ENCODE data around the gene ACCS. TPM values are rescaled to one million over a fixed set of nuclear protein-coding genes. Genes with fewer than 3 reads are reported as not detected.
A peak's percentile ranks its signal among the peaks of the same experiment; 100 is the strongest.

The ACCS gene
- polyA plus RNA-seq (ENCODE audit: insufficient read length in 10 of 10), result 10 to 100 TPM in 7 of 10 donors, 1 to 10 TPM in 3; 7.9 to 30.5 (median 15.1) TPM
- long read RNA-seq, donor 1, result 0 reads
- long read RNA-seq, donor 2, partial matches to known transcripts, result 5 of 6 reads
- long read RNA-seq, donor 2, other reads (novel, unspliced or antisense), result 0 of 6 reads
- long read RNA-seq, donor 3, result 0 reads
- long read RNA-seq, donor 4, result 0 reads
- long read RNA-seq, donor 5, partial matches to known transcripts, result 0 of 1 reads
- long read RNA-seq, donor 5, other reads (novel, unspliced or antisense), result 0 of 1 reads
- long read RNA-seq, donor 6, partial matches to known transcripts, result 0 of 1 reads
- long read RNA-seq, donor 6, other reads (novel, unspliced or antisense), result 0 of 1 reads
- long read RNA-seq, donor 7, result 0 reads
- long read RNA-seq, donor 8, result 0 reads
- long read RNA-seq, donor 9, result 0 reads

GRCh38 chr11:44065841-44066731, at the start of gene ACCS:
TSS of gene ACCS (plus strand) at chr11:44066270. CDS start at chr11:44067628, 1,358 bp downstream.
- DNase-seq, result peak; percentile 92 to 98 (median 95)

GRCh38 chr11:44016546-44017442, 49.3 kb upstream of the ACCS start:
- no peak for DNase-seq

GRCh38 chr11:44017443-44018126, 48.5 kb upstream of the ACCS start:
- DNase-seq, result no peak

GRCh38 chr11:44018127-44018521, 47.9 kb upstream of the ACCS start:
- no peak for DNase-seq

GRCh38 chr11:44018829-44019228, 47.2 kb upstream of the ACCS start:
- no peak for DNase-seq

- DNase-seq, result no peak
Measured at GRCh38 chr11:44024977-44025376, 41.1 kb upstream of the ACCS start.

- DNase-seq, result no peak
Measured at GRCh38 chr11:44025727-44026126, 40.3 kb upstream of the ACCS start.

- DNase-seq, result no peak
Measured at GRCh38 chr11:44028401-44028800, 37.7 kb upstream of the ACCS start.

GRCh38 chr11:44028816-44029506, 37.1 kb upstream of the ACCS start:
- no peak for DNase-seq

GRCh38 chr11:44029507-44029845, 36.6 kb upstream of the ACCS start:
- no peak for DNase-seq

GRCh38 chr11:44029977-44030911, 35.8 kb upstream of the ACCS start:
- DNase-seq, result peak; percentile 47 to 58 (median 53)

- no peak for DNase-seq
Measured at GRCh38 chr11:44030996-44031395, 35.1 kb upstream of the ACCS start.

- DNase-seq, result no peak
Measured at GRCh38 chr11:44031549-44031948, 34.5 kb upstream of the ACCS start.

- DNase-seq, result peak in 1 of 3 donors; percentile 53
Measured at GRCh38 chr11:44032299-44033085, 33.6 kb upstream of the ACCS start.

GRCh38 chr11:44033411-44033850, 32.6 kb upstream of the ACCS start:
- DNase-seq, result no peak

GRCh38 chr11:44033856-44034255, 32.2 kb upstream of the ACCS start:
- DNase-seq, result no peak

GRCh38 chr11:44034639-44035038, 31.4 kb upstream of the ACCS start:
- DNase-seq, result no peak

All from muscle of back (tissue), 13 donors.